Neuron (in vitro differentiated cells): ENCODE results near the gene MRPL55.

Experiments
- H2AFZ ChIP-seq: one replicate; pipeline ENCODE4 v1.6.1; 2013; ENCODE audit warnings: low read depth, mild to moderate bottlenecking, inconsistent platforms, low read length, moderate library complexity
- H3K27me3 ChIP-seq: one replicate; pipeline ENCODE4 v1.6.1; 2013; ENCODE audit warnings: low read length; ENCODE audit not compliant: insufficient read depth
- H3K36me3 ChIP-seq: one replicate; pipeline ENCODE4 v1.6.1; 2013; ENCODE audit warnings: low read length; ENCODE audit not compliant: insufficient read depth
- H3K4me1 ChIP-seq: one replicate; pipeline ENCODE4 v1.6.1; 2013; ENCODE audit warnings: low read length; ENCODE audit not compliant: insufficient read depth
- H3K4me3 ChIP-seq: 2 replicates; pipeline ENCODE4 v1.5.1; 2013; ENCODE audit warnings: mild to moderate bottlenecking, low read length, moderate library complexity
- H3K9me3 ChIP-seq: one replicate; pipeline ENCODE4 v1.6.1; 2013; ENCODE audit warnings: low read length

The MRPL55 gene

DNA sequence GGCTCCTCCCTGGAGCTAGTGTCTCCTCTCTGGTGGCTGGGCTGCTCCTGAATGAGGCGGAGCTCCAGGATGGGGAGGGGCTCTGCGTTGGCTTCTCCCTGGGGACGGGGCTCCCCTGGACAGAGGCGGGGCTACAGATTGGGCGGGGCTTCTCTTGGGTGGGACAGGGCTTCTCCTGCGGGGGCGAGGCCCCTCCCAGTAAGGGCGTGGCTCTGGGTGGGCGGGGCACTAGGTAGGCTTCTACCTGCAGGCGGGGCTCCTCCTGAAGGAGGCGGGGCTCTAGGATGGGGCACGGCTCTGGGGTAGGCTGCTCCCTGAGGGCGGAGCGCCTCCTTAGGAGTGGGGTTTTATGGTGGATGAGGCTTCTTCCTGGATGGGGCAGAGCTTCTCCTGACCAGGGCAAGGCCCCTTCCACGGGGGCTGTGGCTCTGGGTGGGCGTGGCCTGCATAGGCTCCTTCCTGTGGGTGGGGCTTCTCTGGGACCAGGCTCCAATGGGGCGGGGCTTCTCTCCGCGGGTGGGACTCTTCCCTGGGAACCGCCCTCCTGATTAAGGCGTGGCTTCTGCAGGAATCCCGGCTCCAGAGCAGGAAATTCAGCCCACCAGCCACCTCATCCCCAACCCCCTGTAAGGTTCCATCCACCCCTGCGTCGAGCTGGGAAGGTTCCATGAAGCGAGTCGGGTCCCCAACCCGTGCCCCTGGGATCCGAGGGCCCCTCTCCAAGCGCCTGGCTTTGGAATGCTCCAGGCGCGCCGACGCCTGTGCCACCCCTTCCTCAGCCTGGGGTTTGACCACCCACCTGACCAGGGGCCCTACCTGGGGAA lies 49.3 kb downstream of the MRPL55 start:
- H3K4me3 ChIP-seq: no peak overlapping the region
- H3K27me3 ChIP-seq: peaks cover 57% of the 10 kb centered on the region
- no peaks in the 10 kb centered on the region for H3K36me3 ChIP-seq
- H3K9me3 ChIP-seq: peaks cover 19% of the 10 kb centered on the region
- no peaks in the 10 kb centered on the region for H3K4me1 ChIP-seq
- no peak overlapping the region for H2AFZ ChIP-seq

GRCh38 chr1:228058949-228059633 lies 50.0 kb downstream of the MRPL55 start:
- no peaks in the 10 kb centered on the region for H3K4me1 ChIP-seq
- peaks cover 57% of the 10 kb centered on the region for H3K27me3 ChIP-seq
- H3K36me3 ChIP-seq: no peaks in the 10 kb centered on the region
- H3K4me3 ChIP-seq: no peak overlapping the region
- H2AFZ ChIP-seq: no peak overlapping the region
- peaks cover 19% of the 10 kb centered on the region for H3K9me3 ChIP-seq

- no peak overlapping the region for H3K4me3 ChIP-seq
- H3K9me3 ChIP-seq: peaks cover 19% of the 10 kb centered on the region
These were observed 50.7 kb downstream of the MRPL55 start for GRCh38 chr1:228058172-228058948.

More at GRCh38 chr1:228058172-228058948, 50.7 kb downstream of the MRPL55 start:
- Histone ChIP-seq H3K4me1 (no peaks in the 10 kb centered on the region), H3K27me3 (peaks cover 57% of the 10 kb centered on the region), H3K36me3 (no peaks in the 10 kb centered on the region), H2AFZ (no peak overlapping the region)
